ENCODE data around the gene MBOAT1. TPM values are rescaled to one million over a fixed set of nuclear protein-coding genes. Genes with fewer than 3 reads are reported as not detected.
A peak's percentile ranks its signal among the peaks of the same experiment; 100 is the strongest.

MBOAT1 gene
- total RNA-seq, 4 donors from 2014 or later, result 6.8 to 33.5 (median 25.9) TPM

GRCh38 chr6:20118892-20119291 lies 93.4 kb downstream of the MBOAT1 start:
- H3K4me1 ChIP-seq, result peaks cover 12 to 18% of the 10 kb centered on the region in 2 donors
- TF ChIP-seq POLR2A (IDR thresholded peaks at IDR 0.05), result no peak
- no peak for TF ChIP-seq CTCF (IDR thresholded peaks at IDR 0.05)
- H3K36me3 ChIP-seq, result no peaks in the 10 kb centered on the region
- intact Hi-C loops (cut with DNase I; ENCODE audit: low total_unique reads), result no loop called here
- H3K9me3 ChIP-seq, result no peaks in the 10 kb centered on the region
- no peak overlapping the region for H3K4me3 ChIP-seq
- DNase-seq, result no peak
- H3K27me3 ChIP-seq, result no peaks in the 10 kb centered on the region
- H3K27ac ChIP-seq, result peak overlapping the region; percentile 47 to 50

GRCh38 chr6:20117474-20117873 lies 94.8 kb downstream of the MBOAT1 start:
- Histone ChIP-seq H3K27ac (peak overlapping the region; percentile 19 to 54), H3K27me3 (no peaks in the 10 kb centered on the region), H3K4me3 (no peak overlapping the region), H3K9me3 (no peaks in the 10 kb centered on the region), H3K36me3 (no peaks in the 10 kb centered on the region), H3K4me1 (peaks cover 12 to 18% of the 10 kb centered on the region in 2 donors)
- no peak for DNase-seq
- TF ChIP-seq CTCF (IDR thresholded peaks at IDR 0.05) (no peak), POLR2A (IDR thresholded peaks at IDR 0.05) (no peak)
- intact Hi-C loops (cut with DNase I; ENCODE audit: low total_unique reads), result no loop called here

- TF ChIP-seq CTCF (IDR thresholded peaks at IDR 0.05), result no peak
- no peak for TF ChIP-seq POLR2A (IDR thresholded peaks at IDR 0.05)
- peaks cover 12 to 18% of the 10 kb centered on the region in 2 donors for H3K4me1 ChIP-seq
- DNase-seq, result no peak
- intact Hi-C loops (cut with DNase I; ENCODE audit: low total_unique reads), result no loop called here
- H3K27me3 ChIP-seq, result no peaks in the 10 kb centered on the region
- H3K4me3 ChIP-seq, result no peak overlapping the region
- peak overlapping the region in 1 of 2 donors; percentile 58 for H3K27ac ChIP-seq
- H3K36me3 ChIP-seq, result no peaks in the 10 kb centered on the region
- H3K9me3 ChIP-seq, result no peaks in the 10 kb centered on the region
Observed at GRCh38 chr6:20116792-20117191, 95.5 kb downstream of the MBOAT1 start.

GRCh38 chr6:20115246-20115980 lies 96.9 kb downstream of the MBOAT1 start:
- Histone ChIP-seq H3K4me3 (no peak overlapping the region), H3K9me3 (no peaks in the 10 kb centered on the region), H3K27me3 (no peaks in the 10 kb centered on the region), H3K27ac (peak overlapping the region; percentile 58 to 72), H3K4me1 (peaks cover 12 to 18% of the 10 kb centered on the region in 2 donors), H3K36me3 (no peaks in the 10 kb centered on the region)
- TF ChIP-seq CTCF (IDR thresholded peaks at IDR 0.05), result no peak
- TF ChIP-seq POLR2A (IDR thresholded peaks at IDR 0.05), result no peak
- no peak for DNase-seq
- intact Hi-C loops (cut with DNase I; ENCODE audit: low total_unique reads), result no loop called here

GRCh38 chr6:20113649-20114224 lies 98.5 kb downstream of the MBOAT1 start:
- no peak for DNase-seq
- H3K36me3 ChIP-seq, result no peaks in the 10 kb centered on the region
- TF ChIP-seq POLR2A (IDR thresholded peaks at IDR 0.05), result no peak
- intact Hi-C loops (cut with DNase I; ENCODE audit: low total_unique reads), result no loop called here
- H3K27ac ChIP-seq, result no peak overlapping the region
- no peaks in the 10 kb centered on the region for H3K27me3 ChIP-seq
- H3K9me3 ChIP-seq, result no peaks in the 10 kb centered on the region
- peaks cover 12 to 15% of the 10 kb centered on the region in 2 donors for H3K4me1 ChIP-seq
- no peak overlapping the region for H3K4me3 ChIP-seq

Data from uterus (tissue), 4 donors.